Thyroid gland (tissue), 4 donors: ENCODE data around the gene NPIPA3. TPM values are rescaled to one million over a fixed set of nuclear protein-coding genes. Genes with fewer than 3 reads are reported as not detected.
"Not testable (repeated sequence)": the region's sequence is repeated elsewhere in the genome, so short reads cannot be mapped to it uniquely, and the experiment has no call there.

Experiments used
- DNase-seq, 2 donors: peaks; one replicate each; pipeline ENCODE4 v3.0.0-alpha.2; 2019
- H3K27ac ChIP-seq, 3 donors: fragments of 200-600 bp; sonication (generic); 1 replicate in 2 of 3; 2 replicates in 1 of 3; pipeline ENCODE4 v1.5.1; 2016 to 2019; ENCODE audit warnings: mild to moderate bottlenecking in 1 of 3, moderate library complexity in 1 of 3
- H3K27me3 ChIP-seq: fragments of 200-600 bp; sonication (generic); one replicate; pipeline ENCODE4 v1.5.1; 2019
- H3K36me3 ChIP-seq, 2 donors: fragments of 200-600 bp; sonication (generic); one replicate each; pipeline ENCODE4 v1.5.1; 2016 to 2019
- H3K4me1 ChIP-seq, 2 donors: fragments of 200-600 bp; sonication (generic); one replicate each; pipeline ENCODE4 v1.5.1; 2017 to 2019
- H3K4me3 ChIP-seq, 3 donors: fragments of 200-600 bp; sonication (generic); replicated peaks in 1 of 3; 1 replicate in 2 of 3; 2 replicates in 1 of 3; pipeline ENCODE4 v1.5.1; 2016; ENCODE audit warnings: mild to moderate bottlenecking in 1 of 3
- H3K9me3 ChIP-seq: fragments of 200-600 bp; sonication (generic); one replicate; pipeline ENCODE4 v1.5.1; 2017
- WGBS, 2 donors: methylation state at CpG; one replicate each; pipeline ENCODE4 v1.1.5; 2017; 5-methylcytosine and 5-hydroxymethylcytosine counted together
- intact Hi-C: fragments of 100-400 bp; cut with DNase I; formaldehyde crosslinking; loops from one replicate; pipeline ENCODE4 v1.15.1; 2023
- total RNA-seq, 4 donors: library from RNA; depleted of rRNA; stranded (reverse); fragments of >200 nt; gene quantifications; one replicate each; pipeline ENCODE4 v1.2.3, GENCODE V29; 2016

NPIPA3 gene
- total RNA-seq, 4 donors from 2014 or later: 1.2 TPM; not detected in 1

DNA sequence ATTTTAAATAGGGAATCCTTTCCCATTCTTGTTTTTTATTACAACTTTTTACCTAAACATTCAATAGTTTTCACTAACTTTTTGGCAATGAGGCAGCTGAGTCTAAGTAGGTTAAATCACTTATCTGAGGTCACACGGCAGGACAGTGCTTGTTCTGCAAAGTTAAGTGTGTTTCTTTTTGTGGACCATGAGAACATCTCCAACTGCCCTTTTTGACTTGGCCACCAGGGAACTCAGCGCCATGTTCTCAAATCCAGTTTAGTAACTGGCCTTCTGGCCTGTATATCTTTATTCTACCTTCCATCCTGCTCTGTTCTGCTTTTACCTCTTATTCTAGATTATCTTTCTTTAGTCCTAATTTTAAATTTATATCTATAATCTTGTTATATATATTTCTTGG, 70.4 kb downstream of the NPIPA3 start:
- H3K4me3 ChIP-seq, H3K36me3 ChIP-seq, intact Hi-C loops, H3K4me1 ChIP-seq, H3K27me3 ChIP-seq, H3K9me3 ChIP-seq, H3K27ac ChIP-seq, DNase-seq: not testable (repeated sequence)
- WGBS, 2 donors: no CpG with 5 or more reads among the region's 2 CpGs

DNA sequence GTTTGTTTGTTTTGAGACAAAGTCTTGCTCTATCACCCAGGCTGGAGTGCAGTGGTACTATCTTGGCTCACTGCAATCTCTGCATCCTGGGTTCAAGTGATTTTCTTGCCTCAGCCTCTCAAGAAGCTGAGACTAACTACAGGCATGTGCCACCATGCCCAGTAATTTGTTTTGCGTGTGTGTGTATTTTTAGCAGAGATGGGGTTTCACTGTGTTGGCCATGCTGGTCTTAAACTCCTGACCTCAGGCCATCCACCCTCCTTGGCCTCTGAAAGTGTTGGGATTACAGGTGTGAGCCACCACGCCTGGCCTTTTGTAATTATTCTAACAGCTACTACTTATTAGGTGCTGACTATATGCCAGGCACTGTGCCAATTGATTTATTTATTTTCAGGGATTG, 72.4 kb downstream of the NPIPA3 start:
- intact Hi-C loops, H3K27ac ChIP-seq, H3K4me1 ChIP-seq, H3K4me3 ChIP-seq, DNase-seq, H3K9me3 ChIP-seq, H3K36me3 ChIP-seq, H3K27me3 ChIP-seq: not testable (repeated sequence)
- no CpG with 5 or more reads among the region's 2 CpGs for WGBS, 2 donors

Other genes with a start within 250 kb of the NPIPA3 start
- 100 to 1,000 TPM in 2 of 4 donors, 10 to 100 TPM in 2; 69.8 to 214 (median 120) TPM for gene PARN, start 73.2 kb upstream of the NPIPA3 start, total RNA-seq
- gene BFAR, start 70.5 kb upstream of the NPIPA3 start, total RNA-seq: 100 to 1,000 TPM in 1 of 4 donors, 10 to 100 TPM in 3; 56.4 to 104 (median 83.1) TPM
- not detected for gene PLA2G10, start 9.1 kb upstream of the NPIPA3 start, total RNA-seq
- gene NPIPA2, start 39.1 kb downstream of the NPIPA3 start, total RNA-seq: 1 to 10 TPM in 3 of 4 donors, not detected in 1; 1.2 TPM
- gene NOMO1, start 130.3 kb downstream of the NPIPA3 start, total RNA-seq: 10 to 100 TPM; 39.5 to 77.6 (median 50.9) TPM
- gene NPIPA1, start 234.0 kb downstream of the NPIPA3 start, total RNA-seq: 10 to 100 TPM; 42.9 to 96.4 (median 60.9) TPM